CD14-positive monocyte (primary cell): ENCODE data around the gene CEBPB. TPM values are rescaled to one million over a fixed set of nuclear protein-coding genes. Genes with fewer than 3 reads are reported as not detected.
"Not testable (repeated sequence)": the region's sequence is repeated elsewhere in the genome, so short reads cannot be mapped to it uniquely, and the experiment has no call there.

Experiments used
- DNase-seq, 3 donors: peaks; one replicate each; pipeline ENCODE4 v3.0.0-alpha.2; 2011 to 2022
- H2AFZ ChIP-seq: 2 replicates; pipeline ENCODE4 v1.6.0; 2012; ENCODE audit warnings: mild to moderate bottlenecking, low read depth, low read length, inconsistent platforms; ENCODE audit not compliant: insufficient read depth, poor library complexity, severe bottlenecking
- H3K27ac ChIP-seq, 2 donors: 1 replicate in 1 of 2; 2 replicates in 1 of 2; pipeline ENCODE4 v1.5.1; 2012 to 2013; ENCODE audit warnings: low read length in 2 of 2, control low read depth in 1 of 2, inconsistent platforms in 1 of 2, low read depth in 1 of 2, mild to moderate bottlenecking in 1 of 2
- H3K27me3 ChIP-seq, 2 donors: one replicate each; pipeline versions ENCODE4 v1.6.0 to v1.6.1; 2011 to 2013; ENCODE audit warnings: low read length in 2 of 2; ENCODE audit not compliant: control insufficient read depth in 2 of 2, insufficient read depth in 2 of 2
- H3K36me3 ChIP-seq, 2 donors: replicated peaks in 1 of 2; 1 replicate in 1 of 2; 2 replicates in 1 of 2; pipeline versions ENCODE4 v1.5.1 to v1.6.1; 2012 to 2013; ENCODE audit warnings: low read length in 2 of 2, control low read depth in 1 of 2, inconsistent platforms in 1 of 2, mild to moderate bottlenecking in 1 of 2; ENCODE audit not compliant: insufficient read depth in 2 of 2, control insufficient read depth in 1 of 2
- H3K4me1 ChIP-seq, 2 donors: 1 replicate in 1 of 2; 2 replicates in 1 of 2; pipeline versions ENCODE4 v1.5.1 to v1.6.1; 2012 to 2013; ENCODE audit warnings: low read length in 2 of 2, control low read depth in 1 of 2, inconsistent platforms in 1 of 2, mild to moderate bottlenecking in 1 of 2, moderate library complexity in 1 of 2; ENCODE audit not compliant: insufficient read depth in 2 of 2, control insufficient read depth in 1 of 2
- H3K4me2 ChIP-seq: replicated peaks from 2 replicates; pipeline ENCODE3; 2012; ENCODE audit warnings: low read length, moderate library complexity, mild to moderate bottlenecking; ENCODE audit not compliant: poor library complexity, severe bottlenecking; ENCODE audit errors: extremely low read depth
- H3K4me3 ChIP-seq, 3 experiments: fragments of 200-600 bp in 1 of 3; sonication (generic) in 1 of 3; replicated peaks in 1 of 3; 1 replicate in 2 of 3; 2 replicates in 1 of 3; pipeline ENCODE4 v1.5.1; 2011 to 2013; ENCODE audit warnings: low read length in 3 of 3, mild to moderate bottlenecking in 3 of 3, control low read depth in 2 of 3, low read depth in 2 of 3, inconsistent platforms in 1 of 3, moderate library complexity in 1 of 3
- H3K79me2 ChIP-seq: 2 replicates; pipeline ENCODE4 v1.6.0; 2012; ENCODE audit warnings: mild to moderate bottlenecking, control low read depth, inconsistent platforms, low read length, moderate library complexity; ENCODE audit not compliant: insufficient read depth
- H3K9ac ChIP-seq: 2 replicates; pipeline ENCODE4 v1.6.0; 2017; ENCODE audit warnings: low read length, mild to moderate bottlenecking; ENCODE audit not compliant: insufficient read depth, poor library complexity, severe bottlenecking
- H3K9me3 ChIP-seq, 2 donors: replicated peaks in 1 of 2; 1 replicate in 1 of 2; 2 replicates in 1 of 2; pipeline versions ENCODE4 v1.5.1 to v1.6.1; 2012 to 2013; ENCODE audit warnings: low read length in 2 of 2, control low read depth in 1 of 2; ENCODE audit not compliant: control insufficient read depth in 1 of 2, insufficient read depth in 1 of 2
- H4K20me1 ChIP-seq: 2 replicates; pipeline ENCODE4 v1.6.0; 2012; ENCODE audit warnings: mild to moderate bottlenecking, low read length, control low read depth, moderate library complexity; ENCODE audit not compliant: insufficient read depth
- H3K27ac Mint-ChIP-seq, 7 donors: one replicate each; pipeline ENCODE4 v1.8.0; 2020; ENCODE audit warnings: mild to moderate bottlenecking in 7 of 7, mixed read lengths in 7 of 7, moderate library complexity in 6 of 7, inconsistent platforms in 2 of 7
- H3K27me3 Mint-ChIP-seq, 3 donors: one replicate each; pipeline ENCODE4 v1.8.0; 2021 to 2022; ENCODE audit warnings: low read depth in 3 of 3, mild to moderate bottlenecking in 3 of 3, mixed read lengths in 3 of 3, moderate library complexity in 3 of 3, inconsistent platforms in 1 of 3
- H3K36me3 Mint-ChIP-seq, 2 donors: one replicate each; pipeline ENCODE4 v1.8.0; 2020; ENCODE audit warnings: mixed read lengths in 2 of 2, inconsistent platforms in 1 of 2, mild to moderate bottlenecking in 1 of 2
- H3K4me1 Mint-ChIP-seq: one replicate; pipeline ENCODE4 v1.8.0; 2020; ENCODE audit warnings: mild to moderate bottlenecking, mixed read lengths
- H3K4me3 Mint-ChIP-seq, 2 donors: one replicate each; pipeline ENCODE4 v1.8.0; 2020; ENCODE audit warnings: mild to moderate bottlenecking in 2 of 2, mixed read lengths in 2 of 2, moderate library complexity in 1 of 2
- H3K9me3 Mint-ChIP-seq, 7 donors: one replicate each; pipeline ENCODE4 v1.8.0; 2020 to 2022; ENCODE audit warnings: mixed read lengths in 7 of 7, mild to moderate bottlenecking in 6 of 7, moderate library complexity in 6 of 7, inconsistent platforms in 2 of 7
- WGBS: methylation state at CpG from one replicate; pipeline ENCODE4 v1.1.5; 2013; ENCODE audit warnings: missing lambda C conversion rate; ENCODE audit not compliant: insufficient coverage; 5-methylcytosine and 5-hydroxymethylcytosine counted together
- intact Hi-C, 2 donors: fragments of 100-400 bp; cut with micrococcal nuclease; formaldehyde crosslinking; loops; one replicate each; pipeline versions ENCODE4 v1.15.0 to v1.15.1; 2023
- polyA plus RNA-seq, 3 donors: library from polyadenylated mRNA; depleted of rRNA in 1 of 3; unstranded in 2 of 3; stranded (reverse) in 1 of 3; fragments of 300-500 nt in 2 of 3; fragments of >200 nt in 1 of 3; fragmentation: Illumina TruSeq in 2 of 3; gene quantifications; 1 replicate in 2 of 3; 2 replicates in 1 of 3; pipeline ENCODE4 v1.2.3, GENCODE V29; 2012 to 2021
- TF ChIP-seq, protein P1 (sequence below): fragments of 200-600 bp; IDR thresholded peaks from one replicate; pipeline ENCODE4 v1.8.0; 2022; ENCODE audit warnings: antibody characterized with exemption, mild to moderate bottlenecking

CEBPB gene
- polyA plus RNA-seq, 3 donors, result 52.4 to 445 (median 80.8) TPM

DNA sequence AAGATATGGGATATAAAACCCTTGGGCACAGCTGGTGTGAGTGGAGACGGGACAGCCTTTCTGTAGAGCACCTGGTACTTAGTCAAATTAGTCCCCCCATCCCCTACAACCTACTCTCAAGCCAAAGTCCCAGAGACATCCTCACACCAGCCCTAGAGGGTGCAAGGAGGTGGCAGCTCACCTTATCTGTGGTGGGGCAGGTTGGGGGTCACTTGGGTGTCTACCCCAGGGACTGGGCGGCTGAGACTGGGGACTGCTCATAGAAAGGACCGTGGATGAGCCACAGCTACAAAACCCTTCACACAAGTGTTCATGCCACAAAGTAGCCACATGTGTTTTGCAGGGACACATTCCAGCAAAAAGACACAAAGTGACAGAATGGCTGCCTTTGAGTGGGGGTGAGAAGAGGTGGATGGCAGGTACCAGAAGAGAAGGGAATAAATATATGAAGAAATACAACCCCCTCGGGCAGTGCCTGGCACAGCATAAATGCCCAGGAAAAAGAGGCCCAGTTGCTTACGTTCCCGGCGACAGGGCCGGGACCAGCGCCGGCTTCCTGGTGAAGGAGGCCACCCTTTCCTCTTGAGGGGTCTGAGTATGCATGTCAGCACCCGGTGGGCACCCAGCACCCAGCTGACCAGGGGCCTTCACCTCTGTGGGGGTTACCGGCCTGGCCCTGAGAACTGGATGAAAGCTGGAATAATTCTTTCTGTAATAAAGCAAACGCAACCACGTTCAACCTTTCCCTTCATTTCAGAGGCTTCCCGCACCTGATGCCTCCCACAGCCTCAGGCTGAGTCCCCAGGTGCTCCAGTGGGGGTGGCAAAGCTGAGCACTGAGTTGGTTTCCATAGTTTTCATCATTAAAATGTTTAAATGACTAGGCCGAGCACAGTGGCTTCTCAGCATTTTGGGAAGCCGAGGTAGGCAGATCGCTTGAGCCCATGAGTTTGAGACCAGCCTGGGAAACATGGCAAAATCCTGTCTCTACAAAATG lies 14.4 kb upstream of the CEBPB start:
- H3K9me3 ChIP-seq, result no peaks in the 10 kb centered on the region
- peaks cover 0 to 2% of the 10 kb centered on the region in 2 donors for H3K36me3 Mint-ChIP-seq
- TF ChIP-seq, protein P1, sequence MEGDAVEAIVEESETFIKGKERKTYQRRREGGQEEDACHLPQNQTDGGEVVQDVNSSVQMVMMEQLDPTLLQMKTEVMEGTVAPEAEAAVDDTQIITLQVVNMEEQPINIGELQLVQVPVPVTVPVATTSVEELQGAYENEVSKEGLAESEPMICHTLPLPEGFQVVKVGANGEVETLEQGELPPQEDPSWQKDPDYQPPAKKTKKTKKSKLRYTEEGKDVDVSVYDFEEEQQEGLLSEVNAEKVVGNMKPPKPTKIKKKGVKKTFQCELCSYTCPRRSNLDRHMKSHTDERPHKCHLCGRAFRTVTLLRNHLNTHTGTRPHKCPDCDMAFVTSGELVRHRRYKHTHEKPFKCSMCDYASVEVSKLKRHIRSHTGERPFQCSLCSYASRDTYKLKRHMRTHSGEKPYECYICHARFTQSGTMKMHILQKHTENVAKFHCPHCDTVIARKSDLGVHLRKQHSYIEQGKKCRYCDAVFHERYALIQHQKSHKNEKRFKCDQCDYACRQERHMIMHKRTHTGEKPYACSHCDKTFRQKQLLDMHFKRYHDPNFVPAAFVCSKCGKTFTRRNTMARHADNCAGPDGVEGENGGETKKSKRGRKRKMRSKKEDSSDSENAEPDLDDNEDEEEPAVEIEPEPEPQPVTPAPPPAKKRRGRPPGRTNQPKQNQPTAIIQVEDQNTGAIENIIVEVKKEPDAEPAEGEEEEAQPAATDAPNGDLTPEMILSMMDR, result no peak

DNA sequence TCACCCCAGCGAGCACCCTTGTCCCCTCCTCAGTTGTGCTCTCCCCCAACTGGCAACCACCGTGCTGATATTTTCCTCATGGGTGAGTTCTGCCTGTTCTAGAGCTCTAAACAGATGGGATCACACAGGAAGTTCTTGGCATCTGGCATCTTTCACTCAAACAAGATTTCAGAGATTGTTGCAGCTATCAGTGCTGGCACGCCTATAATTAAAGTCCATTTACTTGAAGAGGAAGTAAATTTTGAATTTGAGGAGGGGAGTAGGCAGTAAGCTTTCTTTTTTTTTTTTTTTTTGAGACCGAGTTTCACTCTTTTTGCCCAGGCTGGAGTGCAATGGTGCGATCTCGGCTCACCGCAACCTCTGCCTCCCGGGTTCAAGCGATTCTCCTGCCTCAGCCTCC lies 12.0 kb upstream of the CEBPB start:
- intact Hi-C loops, result loop anchor here in 1 of 2 donors (2.0 kb wide), 1 partner anchor 58 kb away; no protein-coding TSS in a partner anchor
- H3K27me3 Mint-ChIP-seq, H4K20me1 ChIP-seq, H3K9ac ChIP-seq, H3K4me3 ChIP-seq, H3K79me2 ChIP-seq, H3K4me1 Mint-ChIP-seq, H3K9me3 ChIP-seq, H3K27me3 ChIP-seq, DNase-seq, H3K9me3 Mint-ChIP-seq, H3K4me1 ChIP-seq, H3K4me2 ChIP-seq, H2AFZ ChIP-seq, H3K27ac Mint-ChIP-seq, H3K27ac ChIP-seq, H3K36me3 ChIP-seq, H3K4me3 Mint-ChIP-seq, H3K36me3 Mint-ChIP-seq: not testable (repeated sequence)
- WGBS, result 95% methylated on average over 2 of the region's 9 CpGs

More for the DNA sequence above, 14.4 kb upstream of the CEBPB start:
- Histone ChIP-seq H2AFZ (no peak overlapping the region), H3K4me2 (no peak overlapping the region), H3K4me1 (peaks cover 12% of the 10 kb centered on the region in 2 donors), H4K20me1 (no peaks in the 10 kb centered on the region), H3K9ac (no peak overlapping the region), H3K27ac (no peak overlapping the region), H3K79me2 (no peaks in the 10 kb centered on the region), H3K27me3 (peaks cover 0 to 10% of the 10 kb centered on the region in 2 donors), H3K4me3 (no peak overlapping the region), H3K36me3 (no peaks in the 10 kb centered on the region)
- peaks cover 12 to 20% (median 13%) of the 10 kb centered on the region in 3 donors for H3K27me3 Mint-ChIP-seq
- peaks cover 0 to 2% (median 0%) of the 10 kb centered on the region in 7 donors for H3K9me3 Mint-ChIP-seq
- H3K4me1 Mint-ChIP-seq, result peaks cover 9% of the 10 kb centered on the region
- no peak overlapping the region for H3K4me3 Mint-ChIP-seq
- intact Hi-C loops, result no loop called here
- no peak overlapping the region for H3K27ac Mint-ChIP-seq
- WGBS, result 99% methylated on average over 9 of the region's 18 CpGs
- DNase-seq, result no peak
